HG03342 (cell line): Measurements from ENCODE around the gene NABP1.
"Not testable (repeated sequence)": the region's sequence is repeated elsewhere in the genome, so short reads cannot be mapped to it uniquely, and the experiment has no call there.

Experiments used
- ATAC-seq: cut with Tn5 transposase; IDR thresholded peaks from one replicate; pipeline ENCODE4 v1.9.1; 2021; ENCODE audit warnings: mild to moderate bottlenecking, moderate library complexity; ENCODE audit not compliant: unreplicated experiment

Gene NABP1, protein sequence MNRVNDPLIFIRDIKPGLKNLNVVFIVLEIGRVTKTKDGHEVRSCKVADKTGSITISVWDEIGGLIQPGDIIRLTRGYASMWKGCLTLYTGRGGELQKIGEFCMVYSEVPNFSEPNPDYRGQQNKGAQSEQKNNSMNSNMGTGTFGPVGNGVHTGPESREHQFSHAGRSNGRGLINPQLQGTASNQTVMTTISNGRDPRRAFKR

DNA sequence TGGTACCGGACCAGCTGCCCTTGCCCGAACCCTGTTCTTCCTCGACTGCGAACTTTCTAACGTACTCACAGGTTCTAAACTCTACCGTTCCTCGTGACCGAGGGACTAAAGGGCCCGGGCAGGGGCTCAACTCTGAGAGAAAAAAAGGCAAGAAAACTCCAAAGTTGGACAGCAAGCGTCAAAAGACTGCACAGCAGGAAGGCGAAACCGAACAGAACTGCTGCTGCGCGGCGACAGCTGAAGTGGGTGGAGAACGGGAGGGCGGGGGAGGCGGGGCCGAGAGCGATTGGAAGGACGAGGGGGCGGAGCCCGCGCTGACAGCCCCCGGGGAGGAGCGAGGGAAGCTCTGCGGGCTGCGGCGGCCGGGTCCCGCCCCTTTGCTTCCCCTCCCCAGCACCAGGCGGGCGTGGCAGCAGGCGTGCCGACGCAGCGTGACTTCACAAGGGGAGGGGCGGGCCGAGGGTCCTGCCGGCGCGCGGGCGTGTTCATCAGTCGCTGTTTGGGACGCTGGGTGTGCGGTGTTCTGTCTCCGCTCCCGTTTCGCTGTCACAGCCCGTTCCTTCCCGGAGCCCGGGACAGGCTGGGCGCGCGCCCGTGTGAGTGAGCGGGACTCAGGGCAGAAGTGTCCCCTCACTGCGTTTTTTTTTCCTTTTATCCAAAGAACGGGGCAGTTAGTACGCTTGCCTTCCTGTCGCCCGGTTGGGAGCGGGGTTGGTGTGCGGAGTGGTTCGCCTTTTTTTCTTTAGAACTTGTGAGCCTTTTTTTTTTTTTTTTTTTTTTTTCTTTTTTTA, at the start of gene NABP1:
TSS of gene NABP1 (plus strand) at position 491 of the 791 bp plus-strand sequence. CDS start 479 bp downstream, outside the sequence.
- peak; percentile 64 for ATAC-seq

DNA sequence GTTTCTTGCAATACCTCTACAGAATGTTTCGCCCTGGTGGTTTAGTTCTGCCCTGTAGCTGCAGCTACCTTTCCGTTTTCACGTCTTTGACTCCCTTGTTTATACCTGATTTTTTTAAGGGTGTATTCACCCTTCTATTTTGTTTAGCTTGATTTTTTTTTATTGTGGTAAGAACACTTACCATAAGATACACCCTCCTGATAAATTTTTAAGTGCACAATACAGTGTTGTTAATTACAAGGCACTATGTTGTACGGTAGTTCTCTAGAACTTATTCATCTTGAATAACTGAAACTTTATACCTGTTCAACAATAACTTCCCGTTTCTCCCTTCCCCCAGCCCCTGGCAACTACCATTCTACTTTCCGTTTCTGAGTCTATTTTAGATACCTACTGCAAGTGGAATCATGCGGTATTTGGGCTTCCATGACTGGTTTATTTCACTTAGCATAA, 48.9 kb upstream of the NABP1 start:
- ATAC-seq = no peak

DNA sequence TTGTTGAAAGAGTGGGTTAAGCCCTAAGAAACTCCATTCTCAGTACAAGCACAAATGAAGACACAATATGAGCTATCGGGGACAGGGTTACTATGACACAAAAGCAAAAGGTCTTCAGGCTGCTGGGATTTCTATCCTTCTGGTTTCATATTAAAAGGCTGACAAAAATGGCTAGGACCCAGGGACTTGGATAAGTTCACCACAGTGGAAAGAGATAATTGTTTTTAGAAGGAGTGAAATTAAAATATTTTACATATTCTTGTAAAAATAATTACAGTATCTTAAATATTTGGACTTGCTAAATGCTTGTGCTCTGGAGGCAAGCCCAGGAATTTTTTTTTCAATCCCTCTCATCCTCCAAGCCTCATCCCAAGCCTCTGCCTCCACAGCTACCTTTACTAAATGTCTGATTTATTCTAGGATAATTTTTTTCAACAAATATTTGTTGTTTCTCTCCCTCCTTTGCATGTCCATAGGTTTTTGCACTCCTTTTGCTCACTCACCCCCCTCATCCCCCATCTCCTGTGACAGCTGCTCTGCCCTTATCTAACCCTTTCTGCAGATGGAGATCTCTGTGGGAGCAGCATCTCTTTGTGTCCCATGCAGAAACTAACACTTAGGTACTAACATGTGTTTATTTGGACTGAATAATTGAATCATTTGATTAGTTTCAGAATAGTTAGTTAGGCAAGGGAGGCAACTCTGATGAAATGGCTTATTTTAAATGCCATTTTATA, 47.8 kb upstream of the NABP1 start:
- no peak for ATAC-seq

DNA sequence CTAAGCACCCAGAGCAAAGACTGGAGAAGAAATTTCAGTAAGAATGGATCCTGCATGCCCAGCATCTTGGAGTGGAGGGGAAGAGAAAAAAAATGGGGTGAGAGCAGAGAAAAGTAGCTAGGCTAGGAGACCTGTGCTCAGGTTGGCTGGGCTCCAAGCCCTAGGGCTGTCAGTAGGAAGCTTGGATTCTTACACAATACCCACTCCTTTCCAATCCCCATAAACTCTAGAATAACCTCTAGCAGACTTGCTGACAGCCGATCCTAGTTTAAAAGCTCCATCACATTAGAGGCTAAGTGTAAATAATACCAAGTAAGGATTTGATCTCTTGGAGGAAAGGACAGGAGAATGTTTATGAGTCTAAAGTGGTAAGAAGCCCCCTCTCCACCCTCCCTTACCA, 46.2 kb upstream of the NABP1 start:
- ATAC-seq = no peak

DNA sequence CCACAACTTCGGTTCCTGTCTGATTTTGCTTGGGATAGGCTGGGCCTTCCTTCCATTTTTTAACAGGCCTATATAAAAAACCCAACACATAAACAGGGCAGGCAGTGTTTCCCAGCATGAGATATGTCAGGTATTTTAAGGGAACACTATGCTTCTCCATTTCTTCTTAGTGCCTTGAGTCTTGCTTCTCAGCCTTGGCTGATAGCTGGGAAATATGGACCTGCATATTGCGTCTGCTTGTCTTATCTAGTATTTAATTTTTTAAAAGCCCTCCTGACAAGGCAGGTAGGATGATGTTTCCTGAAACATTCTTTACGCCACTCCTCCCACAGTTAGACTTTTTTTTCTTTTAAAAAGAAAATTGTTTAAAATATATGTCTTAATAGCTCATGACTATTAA, 45.5 kb upstream of the NABP1 start:
- ATAC-seq = no peak

DNA sequence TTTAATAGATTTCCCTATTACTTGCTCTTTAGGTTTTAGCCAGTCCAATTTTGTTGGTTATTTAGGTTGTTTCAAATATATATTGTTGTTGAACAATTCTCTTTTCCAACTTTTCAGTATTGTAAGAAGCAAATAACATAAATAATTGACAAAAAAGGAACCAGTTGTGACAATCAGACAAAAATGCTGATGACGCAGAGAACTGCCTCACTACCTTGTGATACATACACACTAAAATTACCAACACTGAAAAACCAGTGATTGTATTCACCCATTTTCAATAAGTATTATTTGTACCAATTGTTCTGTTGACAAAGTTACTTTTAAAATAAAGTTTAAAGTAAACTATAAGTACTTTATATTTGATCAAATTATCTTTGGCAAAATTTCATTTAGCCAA, 43.1 kb upstream of the NABP1 start:
- ATAC-seq = no peak

DNA sequence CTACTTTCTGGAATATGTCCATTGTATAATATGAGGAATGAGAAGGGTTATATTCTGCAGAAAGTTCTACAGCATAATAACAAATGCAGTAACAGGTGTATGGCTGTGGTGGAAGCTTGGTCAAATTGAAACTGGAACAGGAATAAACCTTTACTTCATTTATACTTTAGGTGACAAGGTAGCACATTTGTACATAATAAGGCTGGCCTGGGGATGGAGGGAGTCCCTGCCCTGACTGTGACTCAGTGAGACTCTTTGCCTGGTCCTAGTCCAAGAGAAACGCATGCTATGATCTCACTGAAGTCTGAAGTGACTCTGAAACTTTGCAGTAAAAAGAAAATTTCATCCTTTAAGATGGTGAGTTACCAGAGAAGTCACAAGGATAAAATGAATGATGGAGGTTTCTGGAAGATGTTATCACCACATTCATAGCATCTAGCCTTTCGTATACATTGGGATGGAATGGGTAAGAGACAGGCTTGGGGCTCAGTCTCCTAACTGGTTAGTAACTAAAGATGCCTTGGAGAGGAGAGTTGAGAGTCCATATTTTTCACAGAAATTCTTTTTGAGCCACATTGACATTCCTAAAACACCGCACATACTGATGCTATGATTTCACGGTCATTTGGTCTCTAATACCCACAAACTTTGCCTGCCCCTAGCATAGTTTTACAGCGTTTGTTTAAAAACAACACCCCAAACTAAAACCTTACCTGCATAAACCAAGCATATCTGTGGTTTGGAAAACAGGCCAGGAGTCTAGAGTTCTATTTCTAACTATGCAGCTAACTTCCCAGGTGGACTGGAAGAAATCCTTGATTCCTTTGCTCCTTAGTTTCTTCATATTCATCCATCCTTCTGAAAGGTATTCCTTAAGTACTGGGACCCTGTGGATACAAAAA, 42.4 kb upstream of the NABP1 start:
- ATAC-seq = peak; percentile 71

DNA sequence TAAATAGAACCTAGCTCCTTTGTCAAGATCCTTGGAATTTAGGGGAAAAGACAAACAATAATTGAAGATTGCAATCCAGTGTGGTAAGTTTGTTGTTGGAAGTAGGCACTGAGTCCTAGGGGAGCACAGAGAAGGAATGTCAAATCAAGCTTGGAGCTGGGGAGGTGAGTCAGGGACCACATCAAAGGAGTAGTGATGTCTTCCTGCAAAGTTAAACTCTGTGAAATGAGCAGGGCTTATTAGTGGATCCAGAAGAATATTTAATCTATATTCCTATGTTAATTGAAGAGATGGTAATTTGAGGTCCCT, 41.7 kb upstream of the NABP1 start:
- ATAC-seq = no peak

DNA sequence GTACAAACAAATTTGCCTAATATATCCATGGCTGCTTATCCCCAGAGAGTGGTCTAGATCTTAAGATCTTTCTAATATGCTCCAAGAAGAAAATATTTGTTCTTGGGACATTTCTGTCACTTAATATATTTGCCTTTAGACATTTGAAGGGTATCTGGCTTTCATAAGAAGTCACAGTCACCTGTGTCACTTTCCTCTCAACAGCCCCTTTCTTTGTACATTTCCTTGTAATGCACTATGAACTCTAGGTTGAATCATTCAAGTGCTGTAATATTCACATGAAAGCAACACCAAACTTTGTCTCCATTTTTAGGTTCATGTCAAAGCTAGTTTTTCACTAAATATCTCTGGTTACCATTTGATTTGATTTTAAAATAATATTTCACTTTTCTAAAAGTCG, 41.4 kb upstream of the NABP1 start:
- no peak for ATAC-seq

DNA sequence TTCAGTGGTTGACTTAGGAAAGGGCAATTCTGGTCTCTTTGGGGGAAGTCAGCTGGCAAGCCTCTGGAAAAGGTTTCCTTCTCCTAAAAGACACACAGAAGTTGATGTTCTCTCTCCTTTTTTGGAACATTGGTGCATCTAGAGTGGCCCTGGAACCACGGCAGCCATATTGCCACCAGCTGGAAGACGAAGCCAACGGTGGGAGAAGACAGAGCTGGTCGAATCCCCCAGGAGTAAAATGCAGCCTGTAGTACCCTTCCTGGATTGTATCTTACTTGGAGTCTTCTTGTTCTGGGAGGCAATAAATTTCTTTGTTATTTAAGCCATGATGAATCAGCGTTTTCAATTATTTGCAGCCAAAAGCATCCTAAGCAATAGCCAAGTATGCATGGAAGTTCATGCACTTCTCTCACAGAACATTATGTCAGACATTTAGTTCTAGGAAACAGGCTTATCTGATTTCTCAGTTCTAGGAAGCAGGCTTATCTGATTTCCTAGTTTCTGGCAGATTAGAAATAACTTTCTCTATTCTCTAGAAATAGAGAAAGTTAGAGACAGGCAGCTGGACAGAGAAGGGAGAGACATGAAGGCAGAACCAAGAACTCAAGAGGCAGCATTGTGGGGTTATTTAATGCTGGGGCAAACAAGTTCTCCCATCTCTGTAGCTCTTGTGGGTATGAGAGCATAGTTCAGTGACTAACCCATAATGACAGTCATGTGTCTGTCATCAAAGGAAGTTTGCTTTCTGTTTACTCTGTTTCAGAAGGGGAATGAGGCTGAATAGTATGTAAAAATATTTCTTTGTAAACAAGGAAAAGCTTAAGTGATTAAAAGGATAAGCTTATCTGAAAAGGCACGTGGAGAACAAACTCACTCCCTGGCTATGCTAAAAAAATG, 40.5 kb upstream of the NABP1 start:
- ATAC-seq = peak; percentile 82

DNA sequence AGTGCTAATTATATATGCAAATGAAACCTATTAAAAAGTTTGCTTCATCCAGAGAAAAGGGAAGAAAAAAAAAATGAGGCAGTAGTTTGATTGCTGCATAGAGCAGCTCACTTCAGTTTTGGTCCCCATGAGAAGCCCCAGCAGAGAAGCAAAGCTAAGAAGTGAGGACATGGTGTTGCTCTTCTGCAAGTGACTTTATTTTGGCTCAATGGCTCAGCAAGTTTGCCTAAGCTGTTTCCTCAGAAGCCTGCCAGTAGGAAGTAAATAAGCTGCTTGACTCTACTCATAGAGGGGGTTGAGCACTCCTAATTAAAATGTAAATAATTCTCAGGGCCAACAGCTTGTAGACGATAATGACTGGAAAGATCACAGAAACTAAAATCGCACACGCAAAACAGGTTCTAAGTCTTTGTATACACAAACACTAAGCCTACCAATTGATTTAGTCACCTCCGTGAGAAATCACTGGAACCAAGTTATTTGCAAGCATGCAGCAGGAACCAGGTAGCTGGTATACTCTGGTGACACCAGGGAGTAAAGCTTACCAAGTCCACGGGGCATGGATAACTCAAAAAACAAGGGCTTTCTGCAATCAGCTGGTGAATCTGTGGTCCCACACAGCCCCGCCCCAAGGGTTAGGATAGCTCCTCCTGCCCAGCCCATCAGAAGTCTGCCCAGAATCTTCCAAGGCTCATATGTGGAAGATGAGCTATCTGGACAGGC, 39.7 kb upstream of the NABP1 start:
- ATAC-seq = peak; percentile 22

DNA sequence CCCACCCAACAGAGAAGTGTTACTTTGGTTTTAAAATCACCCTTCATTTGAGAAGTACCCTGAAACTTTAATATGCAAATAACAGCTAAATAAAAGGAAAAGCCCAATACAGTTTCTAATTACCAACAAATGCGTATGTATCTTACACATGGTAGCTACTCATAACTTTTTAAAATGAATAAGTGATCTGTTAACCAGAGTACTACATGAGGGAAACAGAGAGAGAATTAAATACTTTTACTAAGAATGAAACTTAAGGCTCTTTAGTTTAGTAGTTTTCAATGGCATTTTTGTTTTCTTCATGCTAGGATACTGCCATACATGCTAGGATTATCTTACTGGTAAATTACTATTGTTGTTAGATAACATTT, 39.1 kb upstream of the NABP1 start:
- no peak for ATAC-seq

DNA sequence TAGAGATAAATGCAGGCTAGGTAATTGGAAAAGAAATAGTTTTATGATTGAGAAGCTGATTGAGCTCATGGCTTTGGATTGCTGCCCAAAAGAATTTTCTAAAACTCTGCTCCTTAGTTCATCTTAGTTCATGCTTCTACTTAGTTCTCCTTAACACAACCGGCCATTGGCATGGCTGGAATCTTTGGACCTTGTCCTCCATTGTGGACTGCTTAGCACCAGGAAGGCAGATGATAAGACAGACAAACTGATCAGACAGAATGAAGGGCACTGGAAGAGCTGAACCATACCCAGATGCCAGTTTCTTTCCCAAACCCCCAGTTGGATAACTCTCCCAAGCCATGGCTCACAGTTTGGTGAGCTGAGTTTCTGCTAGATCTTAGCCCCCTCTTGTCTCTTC, 36.3 kb upstream of the NABP1 start:
- no peak for ATAC-seq

DNA sequence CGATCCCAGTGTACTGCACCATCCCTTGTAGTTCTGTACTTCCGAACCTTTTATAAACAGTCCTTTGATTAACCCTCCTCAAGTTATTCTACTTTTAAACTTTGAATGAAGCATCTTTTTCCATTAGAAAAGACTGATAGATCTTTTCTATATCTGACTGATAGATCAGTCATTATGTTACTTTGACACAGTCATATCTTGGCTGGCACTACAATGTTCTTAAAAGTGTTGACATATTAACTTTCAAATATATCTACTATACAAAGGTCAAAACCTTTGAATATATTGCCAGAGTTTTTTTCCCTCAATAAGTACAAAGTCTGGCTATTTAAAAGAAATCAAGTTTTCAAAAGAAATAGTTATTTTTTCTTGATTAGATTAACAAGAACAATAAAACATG, 35.4 kb upstream of the NABP1 start:
- no peak for ATAC-seq

DNA sequence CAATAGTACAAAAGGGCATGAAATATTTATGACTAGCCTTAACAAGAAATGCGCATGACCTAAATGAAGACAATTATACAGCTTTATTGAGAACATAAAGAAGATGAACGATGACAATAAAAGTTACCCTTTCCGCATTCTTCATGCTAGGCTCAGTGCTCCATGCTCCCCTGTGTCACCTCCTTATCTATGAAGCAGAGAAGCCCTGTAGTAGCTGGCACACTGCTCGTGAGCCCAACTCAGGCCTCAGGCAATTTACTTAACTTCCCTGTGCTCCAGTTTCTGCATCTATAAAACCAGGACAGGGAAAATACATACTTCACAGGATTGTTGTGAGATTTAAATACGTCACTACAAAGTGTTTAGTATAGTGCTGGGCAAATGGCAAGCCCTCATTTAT, 34.5 kb upstream of the NABP1 start:
- ATAC-seq = no peak

DNA sequence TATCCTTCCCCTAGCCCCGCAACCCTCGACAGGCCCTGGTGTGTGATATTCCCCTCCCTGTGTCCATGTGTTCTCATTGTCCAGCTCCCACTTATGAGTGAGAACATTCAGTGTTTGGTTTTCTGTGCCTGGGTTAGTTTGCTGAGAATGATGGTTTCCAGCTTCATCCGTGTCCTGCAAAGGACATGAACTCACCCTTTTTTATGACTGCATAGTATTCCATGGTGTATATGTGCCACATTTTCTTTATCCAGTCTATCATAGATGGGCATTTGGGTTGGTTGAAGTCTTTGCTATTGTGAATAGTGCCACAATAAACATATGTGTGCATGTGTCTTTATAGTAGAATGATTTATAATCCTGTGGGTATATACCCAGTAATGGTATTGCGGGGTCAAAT, 33.3 kb upstream of the NABP1 start:
- ATAC-seq = not testable (repeated sequence)

DNA sequence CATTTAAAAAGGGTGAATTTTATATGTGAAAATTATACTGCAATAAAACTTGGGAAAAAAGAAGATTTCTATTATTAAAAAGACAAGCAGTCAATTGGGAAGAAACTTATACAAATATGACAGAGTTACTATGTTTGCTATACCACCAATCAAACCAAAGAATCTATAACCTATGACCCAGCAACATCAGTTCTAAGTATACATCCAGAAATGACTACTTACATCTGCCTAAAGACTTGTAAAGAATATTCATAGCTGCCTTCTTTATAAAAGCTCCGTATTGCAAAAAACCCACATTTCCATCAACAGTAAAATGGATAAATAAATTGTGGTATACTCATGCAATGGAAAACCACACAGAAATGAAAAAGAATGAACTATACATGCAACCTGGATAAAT, 32.9 kb upstream of the NABP1 start:
- ATAC-seq = no peak

DNA sequence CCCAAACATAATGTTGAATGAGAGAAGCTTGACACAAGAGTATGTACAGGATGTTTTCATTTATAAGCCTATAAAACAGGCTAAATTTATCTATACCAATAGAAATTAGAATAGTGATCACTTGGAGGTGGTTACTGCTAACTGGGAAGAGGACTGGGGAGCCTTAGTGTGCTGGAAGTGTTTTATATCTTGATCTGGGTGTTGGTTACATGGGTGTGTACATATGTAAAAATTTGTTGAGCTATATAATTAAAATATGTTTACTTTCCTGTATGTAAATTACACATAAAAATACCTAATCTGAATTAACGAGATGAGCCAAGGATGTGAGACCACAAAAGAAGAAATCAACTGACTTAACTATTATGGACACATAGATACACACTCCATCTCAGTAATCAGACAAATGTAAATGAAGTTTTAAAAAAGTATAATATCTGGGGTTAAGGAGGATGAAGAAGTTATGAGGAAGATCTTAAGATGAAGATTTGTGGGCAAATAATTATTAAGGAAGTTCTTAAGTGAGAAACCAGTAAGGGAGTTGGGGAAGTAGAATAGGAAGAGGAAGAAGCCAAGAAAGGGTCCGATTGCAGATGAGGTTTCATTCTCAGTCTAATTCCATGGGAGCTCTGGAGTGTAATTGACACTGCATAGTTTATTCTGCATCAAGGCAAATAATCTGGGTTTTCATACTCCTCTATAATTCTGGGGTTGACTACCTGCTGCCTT, 32.3 kb upstream of the NABP1 start:
- ATAC-seq = no peak
